SJSA1 (cell line): ENCODE measurements around the gene SH3BP2. TPM values are rescaled to one million over a fixed set of nuclear protein-coding genes. Genes with fewer than 3 reads are reported as not detected.

Source experiments
- DNase-seq, 2 experiments: peaks; one replicate each; pipeline ENCODE4 v3.0.0-alpha.2; 2015 to 2020; ENCODE audit warnings: low spot score in 2 of 2, low read depth in 1 of 2
- H3K27ac ChIP-seq: fragments of 250-450 bp; sonication (Bioruptor Pico); 2 replicates; pipeline ENCODE4 v1.5.1; 2020; ENCODE audit warnings: mild to moderate bottlenecking, moderate library complexity
- H3K27me3 ChIP-seq: fragments of 250-450 bp; sonication (Bioruptor Pico); replicated peaks from 2 replicates; pipeline ENCODE4 v1.5.1; 2020; ENCODE audit warnings: mild to moderate bottlenecking, moderate library complexity
- H3K36me3 ChIP-seq: fragments of 250-450 bp; sonication (Bioruptor Pico); 2 replicates; pipeline ENCODE4 v1.5.1; 2020; ENCODE audit warnings: mild to moderate bottlenecking
- H3K4me1 ChIP-seq: fragments of 250-450 bp; sonication (Bioruptor Pico); replicated peaks from 2 replicates; pipeline ENCODE4 v1.6.1; 2021; ENCODE audit warnings: mild to moderate bottlenecking
- H3K4me3 ChIP-seq: fragments of 250-450 bp; sonication (Bioruptor Pico); 2 replicates; pipeline ENCODE4 v1.5.1; 2020; ENCODE audit warnings: mild to moderate bottlenecking
- H3K9me3 ChIP-seq: fragments of 250-450 bp; sonication (Bioruptor Pico); replicated peaks from 2 replicates; pipeline ENCODE4 v1.5.1; 2020; ENCODE audit warnings: mild to moderate bottlenecking
- total RNA-seq: library from RNA; depleted of rRNA; stranded (reverse); fragments of >200 nt; shearing (Covaris generic); gene quantifications from 2 replicates; pipeline ENCODE4 v1.2.3, GENCODE V29; 2014

SH3BP2 gene
- total RNA-seq, 1 experiment from 2014 or later: 7.6 TPM

DNA sequence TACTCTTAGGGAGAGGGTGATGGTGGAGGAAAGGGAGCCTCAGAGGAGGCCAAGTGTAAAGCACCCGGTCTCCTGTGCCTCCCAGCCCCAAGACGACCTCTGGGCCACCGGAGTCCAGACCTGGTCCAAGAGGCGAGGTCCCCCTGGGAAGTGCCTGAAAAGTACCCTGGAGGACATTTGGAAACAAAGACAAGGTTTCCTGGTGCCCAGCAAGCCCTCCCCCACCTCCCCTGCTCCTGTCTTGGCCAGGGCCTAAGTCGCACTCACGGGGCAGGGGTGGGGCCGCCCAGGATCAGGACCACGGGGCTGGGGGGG, 532 bp upstream of the SH3BP2 start:
- Histone ChIP-seq H3K36me3 (no peaks in the 10 kb centered on the region), H3K27me3 (no peaks in the 10 kb centered on the region), H3K9me3 (no peaks in the 10 kb centered on the region), H3K27ac (no peak overlapping the region), H3K4me1 (peaks cover 21% of the 10 kb centered on the region), H3K4me3 (no peak overlapping the region)
- no peak for DNase-seq

DNA sequence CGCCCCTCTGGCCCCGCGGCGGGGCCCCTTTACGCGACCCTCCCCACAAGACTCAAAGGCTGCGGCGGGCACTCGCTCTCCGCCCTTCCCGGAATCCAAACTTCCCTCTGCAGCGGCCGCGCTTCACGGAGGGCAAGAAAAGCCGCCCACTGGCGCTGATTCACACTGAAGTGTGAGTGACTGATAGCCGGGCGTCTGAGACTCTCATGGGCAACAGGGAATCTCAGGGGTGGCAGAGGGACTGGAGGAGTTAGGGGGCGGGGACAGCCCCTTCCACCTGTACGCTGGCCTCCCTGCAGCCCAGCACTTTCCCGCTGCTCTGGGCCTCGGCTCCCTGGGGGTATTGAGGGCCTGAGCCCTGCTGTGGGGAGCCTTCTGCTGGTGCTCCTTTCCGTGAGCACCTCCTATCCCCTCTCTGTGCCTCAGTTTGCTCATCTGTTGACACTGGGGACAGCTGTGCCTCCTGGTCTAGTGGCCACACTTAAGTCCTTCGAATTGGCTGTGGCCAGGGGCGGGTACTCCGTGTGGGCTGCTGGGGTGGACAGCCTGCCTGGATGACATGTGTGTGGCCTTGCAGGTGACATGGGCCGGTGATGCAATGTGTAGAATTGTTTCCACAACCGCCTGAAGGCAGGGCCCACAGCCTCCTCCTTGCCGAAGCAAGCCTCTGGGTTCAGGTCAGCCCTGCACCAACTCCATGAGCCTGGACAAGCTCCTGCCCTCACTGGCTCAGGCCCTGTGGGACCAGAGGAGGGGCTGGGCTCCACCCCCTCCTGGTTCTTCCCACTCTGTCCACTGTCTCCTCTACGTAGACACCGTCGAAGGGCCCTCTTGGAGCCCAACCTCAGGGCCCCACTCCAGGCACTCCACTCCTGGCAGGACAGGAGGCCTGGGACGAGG, 951 bp downstream of the SH3BP2 start:
- peak; percentile 24 to 57 for DNase-seq
- Histone ChIP-seq H3K36me3 (no peaks in the 10 kb centered on the region), H3K27ac (no peak overlapping the region), H3K4me3 (peak overlapping the region; percentile 44), H3K27me3 (no peaks in the 10 kb centered on the region), H3K9me3 (no peaks in the 10 kb centered on the region), H3K4me1 (peaks cover 21% of the 10 kb centered on the region)

DNA sequence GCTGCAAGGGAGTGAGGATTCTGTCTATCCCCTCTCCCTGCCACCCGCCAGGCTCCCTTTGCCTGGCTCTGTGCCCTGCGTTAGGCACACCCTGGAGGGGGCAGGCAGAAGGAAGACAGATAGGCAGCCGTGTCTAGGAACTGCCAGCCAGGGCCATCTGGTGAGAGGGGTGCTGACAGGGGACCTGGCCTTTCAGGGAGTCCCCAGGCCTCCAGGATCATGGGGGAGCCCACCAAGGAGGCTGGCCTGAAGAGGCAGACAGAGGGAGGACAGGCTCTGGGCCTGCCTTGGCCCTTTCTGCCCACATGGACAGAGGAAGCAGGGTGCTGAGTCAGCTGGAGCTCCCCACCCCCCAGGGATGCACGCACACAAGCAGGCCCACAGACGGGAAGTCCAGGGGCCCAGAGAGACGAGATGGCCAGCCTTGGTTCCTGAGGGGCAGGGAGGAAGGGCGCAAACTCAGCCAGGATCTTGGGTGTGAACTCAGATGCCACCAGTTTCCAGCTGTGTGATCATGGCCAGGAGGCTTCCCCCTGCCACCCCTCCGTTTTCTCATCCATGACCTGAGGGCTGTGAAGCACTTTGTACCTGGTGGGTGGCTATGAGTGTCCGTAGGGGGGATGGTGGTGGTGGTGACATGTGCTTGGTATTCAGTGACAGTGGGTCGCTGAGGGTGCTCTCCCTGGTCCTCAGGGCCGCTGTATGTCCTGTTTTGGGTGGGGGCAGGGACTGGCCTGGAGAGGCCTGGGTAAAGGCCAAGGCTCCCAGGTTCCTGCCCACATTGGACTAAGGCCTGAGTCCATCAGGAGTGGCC, 1.8 kb downstream of the SH3BP2 start:
- peaks cover 21% of the 10 kb centered on the region for H3K4me1 ChIP-seq
- DNase-seq: peak in 1 of 2 experiments; percentile 40

DNA sequence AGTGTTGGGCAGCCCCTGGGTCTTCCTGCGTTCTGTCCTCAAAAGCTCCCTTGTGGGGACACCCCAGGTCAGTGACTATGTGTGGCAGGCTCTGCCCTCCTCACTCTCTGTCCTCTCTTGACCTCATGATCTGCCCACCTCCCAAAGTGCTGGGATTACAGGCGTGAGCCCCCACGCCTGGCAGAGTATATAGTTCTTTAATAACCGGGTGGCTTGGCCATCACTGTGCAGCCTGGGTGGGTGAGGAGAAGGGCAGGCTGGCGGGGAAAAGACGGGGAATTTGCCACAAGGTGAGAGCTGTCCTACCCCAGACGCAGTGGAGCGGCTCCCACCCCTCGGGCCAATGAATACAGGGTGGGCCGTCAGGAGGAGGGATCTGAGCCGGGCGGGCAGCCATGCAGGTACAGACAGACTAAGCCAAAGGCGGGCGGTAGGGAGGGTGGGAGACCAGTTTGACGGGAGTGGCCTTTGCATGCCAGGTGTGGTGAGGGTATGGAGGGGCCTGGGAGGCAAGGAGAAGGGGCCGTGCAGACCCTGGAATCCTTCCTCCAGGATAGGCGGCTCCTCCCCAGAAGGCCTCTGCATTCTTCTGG, 2.5 kb downstream of the SH3BP2 start:
- peaks cover 22% of the 10 kb centered on the region for H3K4me1 ChIP-seq

More for the DNA sequence above, 1.8 kb downstream of the SH3BP2 start:
- Histone ChIP-seq H3K4me3 (no peak overlapping the region), H3K9me3 (no peaks in the 10 kb centered on the region), H3K27ac (no peak overlapping the region), H3K27me3 (no peaks in the 10 kb centered on the region), H3K36me3 (no peaks in the 10 kb centered on the region)

DNA sequence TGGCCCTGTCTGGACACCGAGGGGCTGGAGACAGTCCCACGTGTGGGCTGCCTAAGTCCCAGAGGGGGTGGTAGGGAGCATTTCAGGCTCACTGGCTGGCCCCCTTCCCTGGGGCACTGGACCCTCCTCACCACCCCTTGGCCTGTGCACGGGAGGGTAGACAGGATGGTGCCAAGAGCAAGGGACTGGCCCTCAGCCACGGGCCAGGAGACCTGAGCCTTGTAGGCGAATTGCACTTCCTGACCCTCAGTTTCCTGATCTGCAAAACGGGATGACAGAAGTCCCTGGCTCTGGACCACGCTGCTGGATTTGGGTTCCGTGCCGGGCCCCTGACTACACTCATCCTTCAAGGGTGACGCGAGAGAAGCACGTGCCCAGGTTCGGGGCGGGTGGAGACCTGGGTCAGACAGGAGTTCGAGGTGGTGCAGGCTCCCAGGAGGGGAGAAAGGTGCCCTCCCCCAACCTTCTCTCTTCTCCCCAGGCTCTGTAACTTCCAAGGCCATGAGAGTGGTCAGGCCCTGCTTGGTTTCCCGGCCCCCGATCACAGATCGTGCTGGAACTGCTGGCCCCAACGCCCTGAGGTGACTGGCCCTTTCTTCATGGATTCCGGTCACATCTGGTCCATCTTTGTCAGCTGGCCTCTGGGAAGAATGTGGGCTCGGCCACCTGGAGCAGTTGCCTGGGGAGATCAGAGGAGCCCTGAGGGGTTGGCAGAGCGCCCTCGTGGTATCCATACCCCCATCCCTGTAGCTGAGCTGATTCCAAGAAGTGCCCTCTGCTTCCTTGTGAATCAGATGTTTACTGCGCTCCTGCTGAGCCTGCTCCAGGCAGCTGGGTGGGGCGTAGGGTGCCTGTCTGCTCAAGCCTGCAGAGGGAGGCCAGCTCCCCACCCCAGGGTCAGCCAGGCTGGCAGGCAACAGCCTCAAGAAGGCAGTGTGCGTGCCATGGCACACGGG, 3.3 kb downstream of the SH3BP2 start:
- Histone ChIP-seq H3K4me3 (no peak overlapping the region), H3K27me3 (no peaks in the 10 kb centered on the region), H3K27ac (no peak overlapping the region), H3K4me1 (peaks cover 29% of the 10 kb centered on the region), H3K36me3 (no peaks in the 10 kb centered on the region), H3K9me3 (no peaks in the 10 kb centered on the region)
- no peak for DNase-seq

More for the DNA sequence above, 2.5 kb downstream of the SH3BP2 start:
- no peak for DNase-seq
- H3K36me3 ChIP-seq: no peaks in the 10 kb centered on the region
- no peaks in the 10 kb centered on the region for H3K9me3 ChIP-seq
- H3K27me3 ChIP-seq: no peaks in the 10 kb centered on the region
- no peak overlapping the region for H3K4me3 ChIP-seq
- H3K27ac ChIP-seq: no peak overlapping the region

DNA sequence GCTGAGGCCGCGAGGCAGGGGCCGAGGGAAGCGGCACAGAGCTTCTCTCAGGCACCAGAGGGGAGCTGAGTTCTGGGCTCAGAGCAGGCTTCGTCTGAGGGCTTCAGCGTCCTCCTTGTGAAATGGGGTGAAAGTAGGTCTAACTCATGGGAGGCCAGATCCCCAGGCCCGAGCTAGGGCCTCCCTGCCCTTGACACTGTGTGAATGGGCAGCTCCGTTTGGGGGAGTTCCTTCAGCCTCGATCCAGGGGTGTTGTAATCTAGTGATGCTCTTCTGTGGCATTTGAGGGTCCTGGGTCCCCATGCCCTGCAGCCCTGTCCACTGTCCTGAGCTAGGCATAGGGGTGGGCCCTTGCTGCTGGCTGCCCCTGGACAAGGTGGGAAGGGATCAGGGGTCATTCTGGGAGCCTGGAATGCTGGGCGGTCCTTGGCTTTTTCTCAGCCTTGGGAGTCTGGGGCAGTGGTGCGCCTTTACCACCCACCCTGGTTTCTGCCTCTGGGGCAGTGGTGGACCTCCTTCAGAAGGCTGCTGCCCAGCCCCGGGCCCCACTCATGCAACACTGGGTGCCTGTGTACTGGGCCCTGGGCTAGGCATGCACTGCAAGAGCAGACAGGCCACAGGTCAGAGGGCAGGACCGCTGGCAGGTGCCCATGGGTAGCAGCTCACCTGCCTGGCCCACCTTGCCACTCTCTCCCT, 4.1 kb downstream of the SH3BP2 start:
- DNase-seq: no peak
- Histone ChIP-seq H3K27me3 (no peaks in the 10 kb centered on the region), H3K9me3 (no peaks in the 10 kb centered on the region), H3K36me3 (no peaks in the 10 kb centered on the region), H3K4me3 (no peak overlapping the region), H3K4me1 (peaks cover 38% of the 10 kb centered on the region), H3K27ac (no peak overlapping the region)

DNA sequence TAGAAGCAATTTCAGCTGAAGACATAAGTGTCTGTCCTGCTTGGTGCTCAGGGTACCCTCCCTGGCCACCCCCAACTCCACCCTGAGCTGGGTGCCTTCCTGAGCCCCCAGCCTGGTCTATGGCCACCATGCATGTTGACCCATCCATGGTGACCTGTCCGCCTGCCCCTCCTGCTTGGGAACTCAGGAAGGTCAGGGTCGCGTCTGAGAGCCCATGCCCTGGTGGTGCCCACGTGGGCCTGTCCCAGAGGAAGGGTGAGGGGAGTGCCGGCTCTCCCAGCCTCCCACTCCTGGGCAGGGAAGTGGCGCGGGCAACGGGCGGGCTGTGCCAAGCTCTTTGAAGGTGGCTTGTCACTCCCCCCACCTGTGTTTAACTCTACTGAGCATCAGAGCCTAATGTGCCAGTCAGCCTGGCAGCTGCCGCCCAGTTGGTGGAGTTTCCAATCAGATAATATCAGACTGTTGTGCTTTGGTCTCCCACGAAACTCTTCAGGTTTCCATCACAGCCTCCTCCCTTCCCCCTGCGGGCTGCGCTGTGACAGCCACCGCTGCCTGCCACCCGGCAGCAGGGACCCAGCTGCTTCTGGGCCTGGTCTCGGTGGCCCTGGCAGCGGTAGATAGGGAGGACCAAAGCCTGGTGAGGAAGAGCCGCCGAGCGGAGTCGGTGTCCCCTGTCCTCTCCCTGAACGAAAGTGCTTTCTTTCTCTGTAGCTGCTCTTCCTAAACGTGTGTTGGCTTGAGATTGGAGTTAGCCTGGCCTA, 4.8 kb downstream of the SH3BP2 start:
- Histone ChIP-seq H3K27ac (no peak overlapping the region), H3K4me3 (no peak overlapping the region), H3K4me1 (peaks cover 38% of the 10 kb centered on the region)

DNA sequence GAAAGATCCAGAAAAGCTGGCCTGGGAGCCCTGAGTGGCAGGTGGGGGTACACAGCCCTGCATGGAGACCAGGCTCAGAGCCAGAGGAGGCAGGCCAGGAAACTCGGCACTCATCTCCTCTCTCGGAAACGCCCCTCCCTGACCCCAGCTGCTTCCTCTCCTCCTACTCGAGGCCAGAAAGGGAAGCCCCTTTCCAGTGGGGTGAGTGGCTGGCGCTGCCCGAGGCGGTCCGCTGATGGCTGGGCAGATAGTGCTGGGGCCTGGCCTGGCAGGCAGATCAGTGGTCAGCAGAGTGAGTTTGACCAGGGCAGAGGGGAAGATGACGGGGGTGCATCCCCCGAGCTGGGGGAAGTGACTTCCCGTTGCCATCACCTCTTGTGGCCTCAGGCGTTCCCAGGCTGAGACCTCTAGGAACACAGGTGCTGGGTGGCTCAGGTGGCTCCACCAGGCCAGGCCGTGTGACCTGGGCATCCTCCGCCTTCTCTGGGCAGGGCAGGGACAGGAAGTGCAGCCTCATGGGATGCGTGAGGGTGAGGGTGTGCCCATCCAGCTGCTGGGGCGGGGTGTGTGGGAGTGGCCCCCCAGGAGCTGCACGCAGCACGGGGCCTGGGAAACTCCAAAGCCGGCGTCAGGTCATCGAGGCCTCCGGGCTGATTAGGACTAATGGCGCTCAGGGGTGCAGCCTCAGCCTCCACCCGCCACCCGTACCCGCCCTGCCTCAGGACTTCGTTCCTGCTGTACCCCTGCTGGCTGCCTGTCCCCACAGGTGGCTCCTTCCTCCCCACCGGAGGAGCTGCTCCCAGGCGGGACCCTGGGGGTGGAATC, 5.7 kb downstream of the SH3BP2 start:
- no peaks in the 10 kb centered on the region for H3K36me3 ChIP-seq
- no peak overlapping the region for H3K4me3 ChIP-seq
- H3K27me3 ChIP-seq: no peaks in the 10 kb centered on the region
- H3K9me3 ChIP-seq: no peaks in the 10 kb centered on the region
- H3K4me1 ChIP-seq: peaks cover 38% of the 10 kb centered on the region
- no peak for DNase-seq
- no peak overlapping the region for H3K27ac ChIP-seq

More for the DNA sequence above, 4.8 kb downstream of the SH3BP2 start:
- H3K36me3 ChIP-seq: no peaks in the 10 kb centered on the region
- no peak for DNase-seq
- H3K27me3 ChIP-seq: no peaks in the 10 kb centered on the region
- no peaks in the 10 kb centered on the region for H3K9me3 ChIP-seq

DNA sequence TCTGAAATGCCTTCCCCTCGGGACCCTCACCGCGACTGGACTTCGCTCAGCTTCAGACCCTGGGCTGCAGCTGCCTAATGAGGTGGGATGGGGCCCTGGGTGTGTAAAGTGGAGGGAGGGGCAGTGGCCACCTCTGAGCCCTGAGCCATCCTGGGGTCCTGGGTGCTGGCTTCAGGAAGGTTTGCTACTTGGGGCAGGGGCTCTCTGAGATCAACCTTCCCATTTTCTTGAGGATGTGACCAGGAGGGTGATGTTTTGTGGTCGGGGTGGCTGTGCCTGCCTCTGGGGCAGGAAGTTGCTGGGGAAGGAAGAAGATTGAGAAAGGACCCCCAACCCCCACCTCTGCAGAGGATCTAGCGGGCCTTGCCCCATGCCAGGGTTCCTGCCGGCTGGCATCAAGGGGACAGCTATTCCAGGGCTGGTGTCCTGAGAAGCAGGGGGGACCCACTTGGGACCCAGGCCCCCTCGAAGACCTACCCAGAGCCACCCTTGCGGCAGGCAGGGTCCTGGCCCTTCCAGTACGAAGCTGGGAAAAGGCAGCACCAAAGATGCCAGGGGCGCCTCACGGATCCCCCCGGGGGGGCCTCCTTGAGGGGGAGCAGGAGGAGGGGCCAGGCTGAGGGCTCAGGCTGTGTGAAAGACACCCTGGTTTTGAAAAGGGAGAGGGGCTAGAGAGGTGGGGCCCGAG, 6.5 kb downstream of the SH3BP2 start:
- Histone ChIP-seq H3K4me1 (peaks cover 30% of the 10 kb centered on the region), H3K4me3 (no peak overlapping the region), H3K27me3 (no peaks in the 10 kb centered on the region), H3K27ac (no peak overlapping the region), H3K9me3 (no peaks in the 10 kb centered on the region), H3K36me3 (no peaks in the 10 kb centered on the region)
- no peak for DNase-seq

DNA sequence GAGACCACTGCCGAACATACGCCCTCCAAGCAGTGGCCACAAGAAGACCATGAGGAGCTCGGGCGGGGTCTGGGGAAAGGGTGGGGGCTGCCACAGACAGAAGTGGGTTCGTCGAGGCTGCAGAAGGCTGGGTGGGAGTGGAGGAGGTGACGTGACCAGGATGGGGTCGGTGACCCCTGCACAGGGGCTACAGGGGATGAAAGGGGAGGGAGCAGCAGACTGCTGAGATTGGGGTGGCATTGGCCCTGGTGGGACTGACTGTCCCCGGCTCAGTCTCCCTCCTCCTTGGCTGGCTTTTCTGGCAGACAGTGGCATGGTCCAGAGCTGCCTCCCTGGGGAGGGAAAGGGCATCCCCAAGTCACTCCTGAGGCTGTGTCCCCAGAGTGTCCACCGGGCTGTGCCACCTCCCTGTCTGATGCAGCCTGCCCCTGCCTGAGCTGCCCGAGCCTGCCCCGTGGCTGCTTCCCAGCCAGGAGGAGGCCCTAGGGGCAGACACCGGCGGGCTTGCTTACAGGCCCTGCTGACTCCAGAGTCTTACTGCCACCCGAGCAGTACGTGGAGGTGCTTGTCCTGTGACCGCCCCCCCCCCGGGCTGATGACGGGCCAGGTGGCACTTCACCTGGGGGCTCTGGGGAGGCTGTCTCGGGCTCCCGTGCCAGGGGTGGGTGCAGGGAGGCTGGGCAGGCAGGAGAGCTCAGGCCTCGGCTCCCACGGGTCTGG, 7.2 kb downstream of the SH3BP2 start:
- H3K27ac ChIP-seq: no peak overlapping the region
- H3K27me3 ChIP-seq: no peaks in the 10 kb centered on the region
- no peak overlapping the region for H3K4me3 ChIP-seq
- H3K4me1 ChIP-seq: peaks cover 22% of the 10 kb centered on the region
- DNase-seq: no peak
- no peaks in the 10 kb centered on the region for H3K9me3 ChIP-seq
- H3K36me3 ChIP-seq: no peaks in the 10 kb centered on the region
